Uterus (tissue), 4 donors: ENCODE measurements around the gene ITGB5. TPM values are rescaled to one million over a fixed set of nuclear protein-coding genes. Genes with fewer than 3 reads are reported as not detected.

Experiments
- DNase-seq, 2 donors: peaks; one replicate each; pipeline ENCODE4 v3.0.0-alpha.2; 2019 to 2020
- H3K27ac ChIP-seq, 2 donors: fragments of 200-600 bp; sonication (generic); 1 replicate in 1 of 2; 2 replicates in 1 of 2; pipeline ENCODE4 v1.5.1; 2016 to 2018
- H3K27me3 ChIP-seq, 2 donors: fragments of 200-600 bp; sonication (generic); one replicate each; pipeline ENCODE4 v1.5.1; 2018 to 2019; ENCODE audit warnings: control low read depth in 1 of 2
- H3K36me3 ChIP-seq, 2 donors: fragments of 200-600 bp; sonication (generic); one replicate each; pipeline ENCODE4 v1.5.1; 2019; ENCODE audit warnings: control low read depth in 1 of 2
- H3K4me1 ChIP-seq, 2 donors: fragments of 200-600 bp; sonication (generic); one replicate each; pipeline ENCODE4 v1.5.1; 2018 to 2019; ENCODE audit warnings: control low read depth in 1 of 2
- H3K4me3 ChIP-seq, 2 donors: fragments of 200-600 bp; sonication (generic); 1 replicate in 1 of 2; 2 replicates in 1 of 2; pipeline ENCODE4 v1.5.1; 2018 to 2019; ENCODE audit warnings: mild to moderate bottlenecking in 1 of 2
- H3K9me3 ChIP-seq, 2 donors: fragments of 200-600 bp; sonication (generic); one replicate each; pipeline ENCODE4 v1.5.1; 2019; ENCODE audit warnings: control low read depth in 1 of 2
- CTCF ChIP-seq, 4 experiments: fragments of 200-600 bp in 2 of 4; fragments of 450-650 bp in 2 of 4; sonication (generic) in 2 of 4; IDR thresholded peaks; one replicate each; pipeline ENCODE4 v1.5.1; 2016 to 2019; ENCODE audit warnings: antibody characterized with exemption in 4 of 4, mild to moderate bottlenecking in 2 of 4, moderate library complexity in 1 of 4
- POLR2A ChIP-seq, 2 donors: fragments of 450-650 bp; IDR thresholded peaks; one replicate each; pipeline ENCODE4 v1.6.1; 2016; ENCODE audit warnings: antibody characterized with exemption in 2 of 2, mild to moderate bottlenecking in 1 of 2, moderate library complexity in 1 of 2
- intact Hi-C: fragments of 100-400 bp; cut with DNase I; formaldehyde crosslinking; loops from one replicate; pipeline ENCODE4 v1.15.1; 2023; ENCODE audit warnings: low total_unique reads
- total RNA-seq, 4 donors: library from RNA; depleted of rRNA in 3 of 4; stranded (reverse); fragments of >200 nt in 3 of 4; gene quantifications; one replicate each; pipeline versions ENCODE4 v1.1.0 to v1.2.4, GENCODE V29; 2014 to 2023
- donor health status: DM: yes; HTN: yes; CAD: no.

The ITGB5 gene
- total RNA-seq, 4 donors from 2014 or later, result 28.7 to 106 (median 71.6) TPM

GRCh38 chr3:124763644-124764358 is 123.4 kb downstream of the ITGB5 start:
- no peak overlapping the region for H3K27ac ChIP-seq
- intact Hi-C loops, result loop anchor here (5.0 kb wide), 1 partner anchor 138 kb away; no protein-coding TSS in a partner anchor

GRCh38 chr3:124763206-124763605 is 124.0 kb downstream of the ITGB5 start:
- Histone ChIP-seq H3K4me1 (no peaks in the 10 kb centered on the region), H3K9me3 (no peaks in the 10 kb centered on the region), H3K36me3 (no peaks in the 10 kb centered on the region), H3K27me3 (no peaks in the 10 kb centered on the region), H3K4me3 (no peak overlapping the region), H3K27ac (no peak overlapping the region)
- TF ChIP-seq CTCF (IDR thresholded peaks at IDR 0.05), result no peak
- intact Hi-C loops, result loop anchor here (5.0 kb wide), 1 partner anchor 139 kb away; no protein-coding TSS in a partner anchor
- DNase-seq, result no peak

More at GRCh38 chr3:124763644-124764358, 123.4 kb downstream of the ITGB5 start:
- no peak for TF ChIP-seq POLR2A (IDR thresholded peaks at IDR 0.05)
- TF ChIP-seq CTCF (IDR thresholded peaks at IDR 0.05), result no peak
- no peak for DNase-seq
- no peaks in the 10 kb centered on the region for H3K4me1 ChIP-seq
- no peaks in the 10 kb centered on the region for H3K9me3 ChIP-seq
- H3K4me3 ChIP-seq, result no peak overlapping the region
- no peaks in the 10 kb centered on the region for H3K27me3 ChIP-seq
- no peaks in the 10 kb centered on the region for H3K36me3 ChIP-seq

- Histone ChIP-seq H3K9me3 (no peaks in the 10 kb centered on the region), H3K27me3 (no peaks in the 10 kb centered on the region), H3K36me3 (no peaks in the 10 kb centered on the region), H3K4me1 (no peaks in the 10 kb centered on the region), H3K27ac (peak overlapping the region in 1 of 2 donors; percentile 68), H3K4me3 (no peak overlapping the region)
- DNase-seq, result no peak
- intact Hi-C loops, result loop anchor here (5.0 kb wide), 1 partner anchor 140 kb away; no protein-coding TSS in a partner anchor
- TF ChIP-seq POLR2A (IDR thresholded peaks at IDR 0.05), result no peak
Observed at GRCh38 chr3:124762661-124763011, 124.5 kb downstream of the ITGB5 start.

GRCh38 chr3:124761935-124762660 is 125.1 kb downstream of the ITGB5 start:
- no peak for DNase-seq
- peak overlapping the region; percentile 51 to 68 for H3K27ac ChIP-seq
- H3K4me1 ChIP-seq, result no peaks in the 10 kb centered on the region
- no peak overlapping the region for H3K4me3 ChIP-seq
- intact Hi-C loops, result loop anchor here (5.0 kb wide), 1 partner anchor 140 kb away; no protein-coding TSS in a partner anchor
- H3K27me3 ChIP-seq, result no peaks in the 10 kb centered on the region
- TF ChIP-seq CTCF (IDR thresholded peaks at IDR 0.05) (no peak), POLR2A (IDR thresholded peaks at IDR 0.05) (no peak)
- no peaks in the 10 kb centered on the region for H3K9me3 ChIP-seq
- no peaks in the 10 kb centered on the region for H3K36me3 ChIP-seq

GRCh38 chr3:124761250-124761796 is 125.8 kb downstream of the ITGB5 start:
- DNase-seq, result peak; percentile 92 to 93
- peak; percentile 94 to 97 (median 96) for TF ChIP-seq CTCF (IDR thresholded peaks at IDR 0.05)
- TF ChIP-seq POLR2A (IDR thresholded peaks at IDR 0.05), result no peak
- no peak overlapping the region for H3K4me3 ChIP-seq
- intact Hi-C loops, result loop anchor here (5.0 kb wide), 1 partner anchor 141 kb away; no protein-coding TSS in a partner anchor
- H3K27me3 ChIP-seq, result no peaks in the 10 kb centered on the region
- H3K27ac ChIP-seq, result peak overlapping the region; percentile 51 to 68
- no peaks in the 10 kb centered on the region for H3K4me1 ChIP-seq
- H3K36me3 ChIP-seq, result no peaks in the 10 kb centered on the region
- H3K9me3 ChIP-seq, result no peaks in the 10 kb centered on the region
